ENCODE results near the gene CLEC9A.
"Not testable (repeated sequence)": the region's sequence is repeated elsewhere in the genome, so short reads cannot be mapped to it uniquely, and the experiment has no call there.

CLEC9A gene

DNA sequence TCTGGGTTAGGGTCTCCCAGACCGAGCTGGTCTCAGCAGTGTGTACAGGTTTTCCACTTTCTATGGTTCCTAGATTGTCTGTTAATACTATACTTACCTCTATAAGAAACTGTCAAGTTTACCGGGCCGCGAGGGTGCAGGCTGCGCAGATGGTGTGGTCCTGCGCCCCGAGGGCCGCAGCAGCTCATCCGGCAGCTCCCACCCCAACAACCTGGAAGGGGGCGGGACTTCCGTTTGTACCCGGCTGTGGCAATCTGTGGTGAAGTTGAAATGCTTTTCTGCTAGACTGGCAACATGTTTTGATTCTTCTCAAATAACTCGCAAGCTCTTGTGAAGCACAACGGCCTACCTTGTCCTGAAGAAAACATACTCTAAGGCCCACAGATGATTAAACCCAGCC is at the start of gene CLEC9A:
Gene CLEC9A (plus strand): TSS at position 237 of the 400 bp plus-strand sequence. CDS start 22,006 bp downstream, outside the sequence.
- no peak for DNase-seq (ENCODE audit: low read depth in 2 of 2)

- no peak for DNase-seq (ENCODE audit: low read depth in 2 of 2)
Observed at GRCh38 chr12:9991876-9992275, 38.6 kb upstream of the CLEC9A start.

- DNase-seq (ENCODE audit: low read depth in 2 of 2) = no peak
Observed at GRCh38 chr12:9992296-9992695, 38.2 kb upstream of the CLEC9A start.

DNA sequence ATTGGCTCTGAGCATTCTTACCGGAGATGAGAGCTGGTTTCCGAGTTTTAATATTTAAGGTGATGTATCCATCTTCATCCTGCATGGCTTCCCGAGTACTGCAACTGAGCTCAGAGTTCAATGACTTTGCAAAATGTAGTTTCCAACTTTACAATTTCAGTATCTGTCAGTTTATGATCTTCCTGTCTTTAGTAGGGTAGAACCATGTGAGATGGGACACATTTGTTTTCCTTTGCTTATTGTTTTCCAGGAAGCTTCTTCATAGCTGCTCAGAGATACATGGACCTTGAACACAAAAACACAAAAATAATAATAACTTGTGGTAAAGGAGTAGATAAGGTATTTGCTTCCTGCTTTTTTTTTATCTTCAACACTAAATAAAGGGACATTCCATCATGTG is 31.5 kb upstream of the CLEC9A start, which contains the start of gene CLEC1B:
Gene CLEC1B (minus strand): TSS at position 106 of the 400 bp plus-strand sequence. CDS start 21 bp downstream, at position 85.
- DNase-seq (ENCODE audit: low read depth in 2 of 2) = no peak

GRCh38 chr12:10001171-10001776 is 29.2 kb upstream of the CLEC9A start:
- DNase-seq (ENCODE audit: low read depth in 2 of 2) = no peak

- DNase-seq (ENCODE audit: low read depth in 2 of 2) = no peak
Observed at GRCh38 chr12:10012630-10013330, 17.7 kb upstream of the CLEC9A start.

- no peak for DNase-seq (ENCODE audit: low read depth in 2 of 2)
Observed at GRCh38 chr12:10015450-10015849, 15.0 kb upstream of the CLEC9A start.

DNA sequence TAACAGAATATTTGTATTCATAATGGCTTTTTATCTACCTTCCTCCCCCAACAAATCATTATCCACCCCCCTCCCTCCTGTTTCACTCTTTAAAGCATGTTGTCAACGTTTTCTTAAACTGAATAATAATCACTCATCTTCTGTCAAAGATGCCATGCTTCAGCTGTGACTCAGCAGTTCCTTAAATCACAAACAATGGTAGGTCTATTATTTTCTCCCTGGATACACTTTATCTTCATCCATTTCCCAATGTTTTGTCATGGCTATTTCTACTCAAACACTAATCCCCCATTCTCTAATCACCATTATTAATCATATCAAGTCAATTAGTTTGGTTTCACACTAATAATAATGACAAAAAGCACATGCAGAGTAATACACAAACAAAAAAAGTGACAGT is 13.6 kb upstream of the CLEC9A start:
- DNase-seq (ENCODE audit: low read depth in 2 of 2) = no peak

GRCh38 chr12:10018386-10018785 is 12.1 kb upstream of the CLEC9A start:
- DNase-seq (ENCODE audit: low read depth in 2 of 2) = no peak

- DNase-seq (ENCODE audit: low read depth in 2 of 2) = no peak
Observed at GRCh38 chr12:10021342-10021741, 9.1 kb upstream of the CLEC9A start.

GRCh38 chr12:10025236-10025635 is 5.2 kb upstream of the CLEC9A start:
- no peak for DNase-seq (ENCODE audit: low read depth in 2 of 2)

DNA sequence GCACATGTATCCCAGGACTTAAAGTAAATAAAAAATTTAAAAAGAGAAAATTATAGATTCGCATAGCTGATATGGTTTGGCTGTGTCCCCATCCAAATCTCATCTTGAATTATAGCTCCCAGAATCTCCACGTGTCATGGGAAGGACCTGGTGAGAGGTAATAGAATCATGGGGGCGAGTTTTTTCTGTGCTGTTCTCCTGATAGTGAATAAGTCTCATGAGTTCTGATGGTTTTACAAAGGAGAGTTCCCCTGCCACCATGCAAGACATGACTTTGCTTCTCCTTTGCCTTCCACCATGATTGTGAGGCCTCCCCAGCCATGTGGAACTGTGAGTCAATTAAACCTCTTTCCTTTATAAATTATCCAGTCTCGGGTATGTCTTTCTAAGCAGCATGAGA is 3.8 kb upstream of the CLEC9A start:
- DNase-seq (ENCODE audit: low read depth in 2 of 2) = not testable (repeated sequence)

DNA sequence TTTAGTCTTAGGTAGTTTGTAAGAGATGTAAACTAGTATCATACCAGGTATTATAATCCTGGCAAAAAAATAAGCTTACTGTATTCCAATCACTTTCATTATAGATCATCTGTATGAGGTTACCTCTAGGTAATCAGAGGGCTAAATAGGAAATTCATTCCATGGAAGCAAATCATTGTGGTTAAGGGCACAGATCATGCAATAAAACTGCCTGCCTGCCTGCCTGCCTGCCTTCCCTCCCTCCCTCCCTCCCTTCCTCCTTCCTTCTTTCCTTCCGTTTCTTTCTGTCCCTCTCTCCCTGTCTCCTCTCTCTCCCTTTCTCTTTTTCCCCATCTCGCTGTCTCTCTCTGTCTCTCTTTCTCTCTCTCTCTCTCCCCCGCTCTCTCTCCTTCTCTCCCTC is 3.2 kb upstream of the CLEC9A start:
- no peak for DNase-seq (ENCODE audit: low read depth in 2 of 2)

DNA sequence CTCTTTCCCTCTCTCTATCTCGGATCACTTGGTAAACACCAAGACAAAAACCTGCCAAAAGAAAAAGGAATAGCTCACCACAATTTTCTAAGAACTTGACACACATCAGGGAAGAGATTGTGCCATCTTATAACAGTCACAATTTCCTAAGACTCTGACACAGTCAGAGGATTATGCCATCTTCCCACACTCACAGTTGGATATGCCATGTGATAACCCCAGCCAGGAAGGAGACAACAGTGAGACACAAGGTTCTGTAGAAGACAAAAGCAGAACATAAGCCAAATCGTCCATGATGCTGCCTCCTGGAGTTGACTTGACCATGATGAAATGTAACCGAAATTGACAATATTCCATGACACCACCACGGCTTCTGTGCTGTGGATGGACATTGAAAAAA is 2.8 kb upstream of the CLEC9A start:
- no peak for DNase-seq (ENCODE audit: low read depth in 2 of 2)

GRCh38 chr12:10031321-10031720 is 839 bp downstream of the CLEC9A start:
- DNase-seq (ENCODE audit: low read depth in 2 of 2) = no peak

DNA sequence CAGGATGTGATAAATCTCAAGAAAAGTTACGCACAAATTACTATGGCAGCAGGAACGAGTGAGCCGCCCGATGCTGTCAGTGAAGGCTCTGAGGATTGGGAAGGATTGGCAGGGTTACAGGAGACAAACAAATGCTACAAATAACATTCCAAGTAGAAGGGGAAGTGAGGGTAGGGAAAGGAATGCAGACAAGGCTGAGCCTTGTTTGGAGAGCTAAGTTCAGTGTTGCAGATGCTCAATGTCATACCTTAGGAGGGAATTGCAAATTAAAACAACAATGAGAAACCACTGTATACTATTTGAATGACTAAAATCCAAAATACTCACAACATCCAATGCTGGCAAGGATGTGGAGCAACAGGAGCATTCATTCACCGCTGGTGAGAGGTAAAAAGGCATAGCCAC is 1.3 kb downstream of the CLEC9A start:
- DNase-seq (ENCODE audit: low read depth in 2 of 2) = no peak

GRCh38 chr12:10033783-10034545 is 3.5 kb downstream of the CLEC9A start:
- no peak for DNase-seq (ENCODE audit: low read depth in 2 of 2)

DNA sequence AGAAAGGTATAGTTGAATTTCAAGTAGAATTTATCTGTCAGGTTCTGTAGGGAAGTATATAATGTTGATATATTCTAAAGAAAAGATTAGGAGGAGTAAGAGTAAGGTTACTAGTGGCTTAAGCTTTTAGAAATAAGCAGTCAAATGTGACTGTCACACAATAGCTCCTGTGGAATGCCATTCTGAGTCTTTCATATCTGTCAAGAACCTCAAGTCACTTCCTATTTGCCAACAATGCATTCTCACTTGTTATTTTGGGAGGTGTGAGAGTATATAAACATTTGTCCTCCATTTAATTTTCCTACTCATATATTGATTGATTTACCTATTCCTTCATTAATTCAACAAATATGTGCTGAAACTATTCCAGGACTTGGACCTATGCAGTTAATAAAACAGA is 11.7 kb downstream of the CLEC9A start:
- no peak for DNase-seq (ENCODE audit: low read depth in 2 of 2)

- DNase-seq (ENCODE audit: low read depth in 2 of 2) = no peak
Observed at GRCh38 chr12:10048526-10048925, 18.0 kb downstream of the CLEC9A start.

- DNase-seq (ENCODE audit: low read depth in 2 of 2) = no peak
Observed at GRCh38 chr12:10052193-10052913, 21.9 kb downstream of the CLEC9A start.

DNA sequence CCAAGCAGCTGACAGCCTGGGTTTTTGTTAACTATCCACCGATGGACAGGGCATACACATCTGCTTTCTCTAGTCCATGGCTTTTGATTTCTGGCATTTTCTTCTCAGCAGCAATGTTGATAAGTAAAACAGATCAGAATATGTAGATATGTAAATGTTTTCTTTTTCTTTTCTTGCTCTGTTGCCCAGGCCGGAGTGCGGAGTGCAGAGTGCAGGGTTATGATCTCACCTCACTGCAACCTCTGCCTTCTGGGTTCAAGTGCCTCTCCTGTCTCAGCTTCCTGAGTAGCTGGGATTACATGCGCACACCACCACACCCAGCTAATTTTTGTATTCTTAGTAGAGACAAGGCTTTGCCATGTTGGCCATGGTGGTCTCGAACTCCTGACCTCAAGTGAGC is 27.9 kb downstream of the CLEC9A start:
- DNase-seq (ENCODE audit: low read depth in 2 of 2) = no peak

- no peak for DNase-seq (ENCODE audit: low read depth in 2 of 2)
Observed at GRCh38 chr12:10065241-10065640, 34.8 kb downstream of the CLEC9A start.

Data from stimulated activated CD4-positive, alpha-beta T cell treated with anti-CD3 and anti-CD28 coated beads, Interleukin-1b, Interleukin-23, amount 100 ng/mL, for 4 hours (primary cell).